ENCODE data around the gene CCR7. TPM values are rescaled to one million over a fixed set of nuclear protein-coding genes. Genes with fewer than 3 reads are reported as not detected.

Gene CCR7
- total and polyA plus RNA-seq, 2 of the 13 experiments (the other 11 are each of a cell fraction or from before 2014, with no cell fraction given): 0.04 to 0.53 TPM

GRCh38 chr17:40560592-40561293 lies 4.5 kb downstream of the CCR7 start (continued):
- TF ChIP-seq ZNF609 (CRISPR knock-in tag; IDR thresholded peaks at IDR 0.05; ENCODE audit: borderline replicate concordance) (no peak), CENPBD1 (CRISPR knock-in tag; IDR thresholded peaks at IDR 0.05; ENCODE audit: borderline replicate concordance, low read depth) (no peak), ZNF230 (CRISPR knock-in tag; IDR thresholded peaks at IDR 0.05) (no peak), CBX5 (CRISPR knock-in tag; IDR thresholded peaks at IDR 0.05; ENCODE audit: borderline replicate concordance) (no peak), ZNF207 (IDR thresholded peaks at IDR 0.05; ENCODE audit: borderline replicate concordance) (no peak), ARNT2 (CRISPR knock-in tag; IDR thresholded peaks at IDR 0.05; ENCODE audit: low read depth) (0 out of 2 replicates have a peak, but pooled peaks have one; percentile 2), REL (CRISPR knock-in tag; conservative IDR thresholded peaks at IDR 0.05) (no peak), SRF (IDR thresholded peaks at IDR 0.05; ENCODE audit: low read depth, low read length) (no peak), GZF1 (CRISPR knock-in tag; IDR thresholded peaks at IDR 0.05) (no peak), MBD4 (IDR thresholded peaks at IDR 0.05; ENCODE audit: borderline replicate concordance, low read length) (no peak), ZSCAN20 (CRISPR knock-in tag; IDR thresholded peaks at IDR 0.05; ENCODE audit: borderline replicate concordance) (no peak), ZNF296 (CRISPR knock-in tag; conservative IDR thresholded peaks at IDR 0.05) (peak; percentile 77; the same call in 1 of the 2 replicates), ZNF713 (CRISPR knock-in tag; IDR thresholded peaks at IDR 0.05) (no peak), ZBTB1 (CRISPR knock-in tag; IDR thresholded peaks at IDR 0.05; ENCODE audit: borderline replicate concordance) (no peak), ZKSCAN1 (IDR thresholded peaks at IDR 0.05; ENCODE audit: low read length) (no peak), ZMAT5 (CRISPR knock-in tag; IDR thresholded peaks at IDR 0.05; ENCODE audit: borderline replicate concordance, low read depth) (no peak), MAZ (IDR thresholded peaks at IDR 0.05; ENCODE audit: borderline replicate concordance, low read depth, low read length) (no peak), MAZ (CRISPR knock-in tag; IDR thresholded peaks at IDR 0.05; ENCODE audit: low read depth) (peak; percentile 1; the same call in 1 of the 2 replicates), GRHL1 (CRISPR knock-in tag; conservative IDR thresholded peaks at IDR 0.05) (no peak), EEA1 (CRISPR knock-in tag; IDR thresholded peaks at IDR 0.05; ENCODE audit: borderline replicate concordance) (peak; percentile 10; the same call in 1 of the 2 replicates), SAP130 (CRISPR knock-in tag; IDR thresholded peaks at IDR 0.05; ENCODE audit: low read depth) (peak; percentile 8; the same call in 1 of the 2 replicates), ZNF138 (CRISPR knock-in tag; IDR thresholded peaks at IDR 0.05; ENCODE audit: low read depth) (no peak), SALL1 (CRISPR knock-in tag; IDR thresholded peaks at IDR 0.05) (peak; percentile 46)
